Head of caudate nucleus (tissue), 42 donors: ENCODE data around the gene SQOR.

Experiments
- DNase-seq, 42 donors: peaks; one replicate each; pipeline versions ENCODE4 v3.0.0 to v3.0.0-alpha.2; 2020 to 2021; ENCODE audit warnings: mixed read lengths in 7 of 42
- intact Hi-C: fragments of 100-400 bp; cut with DNase I; formaldehyde crosslinking; loops from one replicate; pipeline ENCODE4 v1.15.0; 2022

Gene SQOR

GRCh38 chr15:45684533-45684932 lies 49.7 kb downstream of the SQOR start:
- intact Hi-C loops: no loop called here
- no peak for DNase-seq

GRCh38 chr15:45689616-45690015 lies 54.8 kb downstream of the SQOR start:
- no peak for DNase-seq
- intact Hi-C loops: no loop called here

GRCh38 chr15:45690581-45691260 lies 55.9 kb downstream of the SQOR start:
- DNase-seq: no peak
- intact Hi-C loops: no loop called here

- DNase-seq: no peak
- intact Hi-C loops: no loop called here
These were observed 66.3 kb downstream of the SQOR start for GRCh38 chr15:45701108-45701507.

- intact Hi-C loops: no loop called here
- no peak for DNase-seq
These were observed 67.2 kb downstream of the SQOR start for GRCh38 chr15:45702041-45702440.

- intact Hi-C loops: no loop called here
- no peak for DNase-seq
These were observed 69.0 kb downstream of the SQOR start for GRCh38 chr15:45703670-45704328.

- peak in 5 of 42 donors; percentile 5 to 31 (median 10) for DNase-seq
These were observed 69.8 kb downstream of the SQOR start for GRCh38 chr15:45704329-45705249.

GRCh38 chr15:45705510-45706473 lies 71.0 kb downstream of the SQOR start:
- intact Hi-C loops: no loop called here
- DNase-seq: peak; percentile 64 to 94 (median 84)

More at GRCh38 chr15:45704329-45705249, 69.8 kb downstream of the SQOR start:
- intact Hi-C loops: no loop called here

- DNase-seq: no peak
- intact Hi-C loops: no loop called here
These were observed 75.8 kb downstream of the SQOR start for GRCh38 chr15:45710657-45711056.

GRCh38 chr15:45714590-45715488 lies 80.0 kb downstream of the SQOR start:
- peak; percentile 28 to 83 (median 62) for DNase-seq

GRCh38 chr15:45715528-45715927 lies 80.7 kb downstream of the SQOR start:
- intact Hi-C loops: no loop called here
- no peak for DNase-seq

More at GRCh38 chr15:45714590-45715488, 80.0 kb downstream of the SQOR start:
- intact Hi-C loops: no loop called here

- intact Hi-C loops: no loop called here
- DNase-seq: no peak
These were observed 84.7 kb downstream of the SQOR start for GRCh38 chr15:45719490-45719889.

GRCh38 chr15:45720183-45720582 lies 85.4 kb downstream of the SQOR start:
- intact Hi-C loops: no loop called here

GRCh38 chr15:45728641-45729040 lies 93.8 kb downstream of the SQOR start:
- DNase-seq: no peak
- intact Hi-C loops: no loop called here

More at GRCh38 chr15:45720183-45720582, 85.4 kb downstream of the SQOR start:
- no peak for DNase-seq

GRCh38 chr15:45729141-45729540 lies 94.3 kb downstream of the SQOR start:
- intact Hi-C loops: no loop called here
- DNase-seq: no peak

- DNase-seq: no peak
- intact Hi-C loops: no loop called here
These were observed 96.5 kb downstream of the SQOR start for GRCh38 chr15:45731343-45731742.

GRCh38 chr15:45732662-45733061 lies 97.8 kb downstream of the SQOR start:
- DNase-seq: peak in 5 of 42 donors; percentile 3 to 17 (median 10)
- intact Hi-C loops: no loop called here
